Stimulated activated CD4-positive, alpha-beta T cell treated with anti-CD3 and anti-CD28 coated beads, Interleukin-1b, Interleukin-23, amount 100 ng/mL, for 1 hour (primary cell): ENCODE measurements around the gene ORC6.
"Not testable (repeated sequence)": the region's sequence is repeated elsewhere in the genome, so short reads cannot be mapped to it uniquely, and the experiment has no call there.

Source experiments
- DNase-seq, 2 donors: peaks; one replicate each; pipeline ENCODE4 v3.0.0-alpha.2; 2020; ENCODE audit warnings: low read depth in 2 of 2

ORC6 gene

GRCh38 chr16:46689365-46690280 is at the start of gene ORC6:
Gene ORC6, plus strand, starts transcription at chr16:46689659. Its CDS starts 47 bp downstream, at chr16:46689706.
- DNase-seq = peak; percentile 92 to 95

- no peak for DNase-seq
Measured at GRCh38 chr16:46648656-46649055, 40.8 kb upstream of the ORC6 start.

GRCh38 chr16:46649588-46650253 is 39.7 kb upstream of the ORC6 start:
- no peak for DNase-seq

DNA sequence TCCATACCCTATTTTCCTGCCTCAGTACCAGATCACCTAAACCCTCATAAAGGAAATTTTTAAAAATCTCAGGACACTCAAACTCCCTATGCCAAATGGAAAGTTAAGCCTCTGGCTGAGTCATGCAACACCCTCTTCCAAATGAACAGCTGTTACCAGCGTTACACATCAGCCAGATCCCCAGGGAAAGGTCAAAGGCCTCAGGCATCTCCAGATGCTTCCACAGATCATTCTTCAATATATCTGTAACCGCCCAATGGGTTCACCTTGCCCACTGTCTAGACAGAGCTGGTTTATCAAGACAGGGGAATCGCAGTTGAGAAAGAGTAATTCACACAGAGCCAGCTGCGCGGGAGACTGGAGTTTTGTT is 39.2 kb upstream of the ORC6 start:
- DNase-seq = no peak

- no peak for DNase-seq
Measured at GRCh38 chr16:46651305-46651704, 38.2 kb upstream of the ORC6 start.

GRCh38 chr16:46658925-46659324 is 30.5 kb upstream of the ORC6 start:
- no peak for DNase-seq

GRCh38 chr16:46662123-46662522 is 27.3 kb upstream of the ORC6 start:
- DNase-seq = no peak

- no peak for DNase-seq
Measured at GRCh38 chr16:46673320-46674013, 16.0 kb upstream of the ORC6 start.

- not testable (repeated sequence) for DNase-seq
Measured at GRCh38 chr16:46677943-46678342, 11.5 kb upstream of the ORC6 start.

DNA sequence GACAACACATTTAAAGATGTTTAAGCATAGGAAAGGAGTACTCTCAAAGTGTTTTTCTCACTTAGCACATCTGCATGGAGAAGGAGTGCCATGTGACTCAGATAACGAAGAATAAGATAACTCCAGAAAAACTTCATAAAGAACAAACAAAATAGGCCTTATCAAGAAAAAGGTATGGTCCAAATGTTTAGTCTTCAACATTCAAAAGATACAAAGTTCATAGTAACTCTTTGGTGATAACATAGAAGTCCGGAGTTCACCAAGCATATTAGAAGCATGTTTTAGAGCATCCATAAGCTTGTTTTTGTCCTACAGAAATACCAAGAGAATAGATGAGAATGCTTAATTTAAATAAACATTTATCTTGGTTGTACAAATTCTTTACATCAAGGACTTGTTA is 7.6 kb upstream of the ORC6 start:
- DNase-seq = not testable (repeated sequence)

DNA sequence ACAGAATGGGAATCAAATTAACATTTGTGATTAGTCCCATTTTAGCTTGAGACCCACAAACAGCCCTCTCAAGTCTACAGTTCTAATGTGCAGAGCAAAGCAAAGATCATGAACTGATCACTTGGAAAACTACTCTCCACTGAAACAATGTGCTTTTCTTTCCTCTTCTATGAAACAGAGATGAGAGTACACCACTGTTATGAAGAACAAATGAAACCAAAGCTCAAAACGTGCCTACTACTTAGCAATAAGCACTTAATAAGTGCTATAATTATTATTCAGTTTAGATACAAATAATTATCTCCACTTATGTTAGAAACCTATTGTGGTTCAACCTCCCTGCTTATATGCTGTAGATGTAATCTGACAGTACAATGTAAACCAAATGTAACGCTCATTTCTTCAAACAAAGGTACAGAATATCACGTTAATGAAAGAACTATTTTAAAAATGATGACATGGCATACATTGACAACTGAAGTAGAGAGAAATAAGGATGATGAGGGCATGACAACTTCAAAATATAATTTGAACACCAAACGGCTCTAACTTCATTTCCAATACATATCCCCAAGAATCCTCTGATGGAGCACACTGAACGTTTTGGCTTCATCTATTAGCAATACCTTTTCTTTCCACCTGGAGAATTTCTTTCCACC is 2.5 kb upstream of the ORC6 start:
- no peak for DNase-seq

DNA sequence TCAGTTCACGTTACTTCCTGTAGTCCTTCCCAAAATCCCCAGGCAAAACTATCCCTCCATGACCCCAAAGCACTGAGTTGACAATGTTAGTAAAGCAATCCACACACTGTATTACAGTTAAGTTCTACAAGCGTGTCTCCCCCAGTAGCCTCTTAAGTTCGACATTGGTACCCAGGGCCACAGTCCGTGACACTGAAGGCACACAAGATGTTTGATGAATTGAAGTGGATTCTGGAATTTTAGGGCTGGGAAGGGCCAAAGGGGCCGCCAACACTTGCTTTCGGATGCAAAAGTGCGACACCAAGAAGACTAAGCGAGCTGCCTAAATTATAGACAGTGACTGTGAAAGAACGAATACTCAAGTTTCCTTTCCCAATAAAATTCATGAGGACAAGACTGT is 2.0 kb upstream of the ORC6 start:
- no peak for DNase-seq

GRCh38 chr16:46688101-46688653 is 1.3 kb upstream of the ORC6 start:
- DNase-seq = no peak

DNA sequence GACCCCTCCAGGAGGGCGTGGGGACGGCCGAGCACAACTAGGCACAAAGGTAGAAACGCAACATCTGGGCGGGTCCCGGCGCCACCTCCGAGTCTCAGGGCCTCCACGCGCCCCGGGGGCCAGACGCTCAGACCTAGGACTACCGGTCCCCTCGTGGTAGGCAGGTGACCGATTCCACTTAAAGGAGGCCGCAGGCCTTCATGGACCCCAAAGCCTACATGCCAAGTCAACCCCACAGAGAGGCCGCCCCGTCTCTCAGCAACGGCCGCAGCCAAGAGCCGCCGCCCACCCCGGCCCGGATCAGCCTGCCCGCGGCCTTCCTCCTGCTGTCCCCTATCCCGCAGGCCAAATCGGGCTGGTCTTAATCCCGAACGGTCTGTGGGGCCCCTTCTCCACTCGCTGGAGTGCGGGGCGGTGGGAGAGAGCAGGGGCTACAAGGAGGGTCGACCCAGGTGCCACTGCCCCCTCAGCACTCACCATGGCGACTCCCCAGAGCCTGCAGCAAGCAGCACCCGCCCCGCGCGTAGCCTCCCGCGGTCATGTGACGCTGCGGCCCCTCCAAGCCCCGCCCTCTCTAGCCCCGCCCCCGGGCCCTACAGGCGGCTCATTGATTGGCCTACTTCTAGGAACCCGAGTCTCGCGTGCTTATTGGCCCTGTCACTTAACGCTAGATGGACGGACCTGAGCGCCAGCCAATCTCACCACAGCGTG is 650 bp upstream of the ORC6 start, which contains the start of gene VPS35:
Gene VPS35 (minus strand): TSS at position 525 of the 711 bp plus-strand sequence. CDS start 45 bp downstream, at position 480.
- DNase-seq = peak; percentile 99 to 100

DNA sequence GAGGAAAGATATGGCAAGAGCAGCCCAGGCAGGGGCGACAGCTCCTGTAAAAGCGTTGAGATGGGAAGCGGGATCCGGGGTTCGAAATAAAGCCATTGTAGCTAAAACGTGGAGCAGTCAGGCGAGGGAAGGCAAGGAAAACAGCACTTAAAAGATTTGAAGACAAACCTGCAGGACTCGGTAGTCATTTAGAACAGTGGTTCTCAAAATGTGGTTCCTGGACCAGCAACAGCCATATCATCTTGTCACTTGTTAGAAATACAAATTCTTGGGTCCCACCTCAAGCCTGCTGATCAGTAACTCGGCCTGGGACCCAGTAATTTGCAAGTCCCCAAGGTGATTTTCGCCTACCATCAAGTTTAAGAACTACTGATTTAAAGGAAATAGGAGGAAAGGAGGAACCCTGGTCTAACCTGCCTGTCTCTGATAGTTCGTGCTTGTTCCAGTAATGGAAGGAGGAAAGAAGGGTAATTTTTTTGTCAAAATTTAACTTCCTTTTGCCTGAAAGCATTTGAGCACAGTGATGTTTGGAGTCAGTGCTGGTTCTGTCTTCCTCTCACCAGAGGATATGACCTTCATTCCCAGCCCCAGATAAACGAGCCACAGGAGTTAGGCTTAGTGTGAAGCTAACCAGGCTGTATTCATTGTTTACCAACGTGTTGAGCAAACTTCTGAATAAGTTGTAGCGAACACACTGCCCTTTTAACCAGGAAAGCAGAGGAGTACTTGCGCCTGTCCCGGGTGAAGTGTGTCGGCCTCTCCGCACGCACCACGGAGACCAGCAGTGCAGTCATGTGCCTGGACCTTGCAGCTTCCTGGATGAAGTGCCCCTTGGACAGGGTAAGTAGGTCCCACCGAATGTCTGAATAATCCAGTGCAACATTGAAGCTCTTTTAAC is 1.1 kb downstream of the ORC6 start:
- no peak for DNase-seq

DNA sequence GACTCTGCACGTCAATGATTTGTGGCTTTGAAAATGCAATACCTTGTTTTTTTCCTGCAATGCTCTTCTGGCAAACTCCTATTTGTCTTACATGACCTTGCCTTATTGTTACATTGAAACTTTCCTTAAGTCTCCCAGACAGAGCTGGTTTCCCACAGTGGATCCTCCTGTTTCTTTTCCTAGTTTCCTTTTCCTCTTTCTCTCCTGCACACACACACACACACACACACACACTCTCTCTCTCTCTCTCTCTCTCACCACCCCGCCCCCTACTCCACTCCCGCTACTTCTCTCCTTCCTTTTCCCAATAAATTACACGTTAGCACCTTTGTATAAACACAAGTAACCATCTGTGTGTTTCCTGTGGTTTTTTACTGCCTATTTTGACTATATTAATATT is 2.3 kb downstream of the ORC6 start:
- no peak for DNase-seq

DNA sequence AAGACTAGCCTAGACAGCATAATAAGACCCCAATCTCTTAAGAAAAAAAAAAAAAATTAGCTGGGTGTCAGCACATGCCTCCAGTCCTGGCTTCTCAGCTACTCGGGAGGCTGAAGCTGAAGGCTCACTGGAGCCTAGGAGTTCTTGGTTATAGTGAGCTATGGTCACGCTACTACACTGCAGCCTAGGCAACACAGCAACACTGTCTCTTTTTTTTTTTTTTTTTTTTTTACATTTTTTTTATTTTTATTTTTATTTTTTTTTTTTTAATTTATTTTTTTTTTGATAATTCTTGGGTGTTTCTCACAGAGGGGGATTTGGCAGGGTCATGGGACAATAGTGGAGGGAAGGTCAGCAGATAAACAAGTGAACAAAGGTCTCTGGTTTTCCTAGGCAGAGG is 4.1 kb downstream of the ORC6 start:
- no peak for DNase-seq

- DNase-seq = no peak
Measured at GRCh38 chr16:46695937-46696336, 6.5 kb downstream of the ORC6 start.

DNA sequence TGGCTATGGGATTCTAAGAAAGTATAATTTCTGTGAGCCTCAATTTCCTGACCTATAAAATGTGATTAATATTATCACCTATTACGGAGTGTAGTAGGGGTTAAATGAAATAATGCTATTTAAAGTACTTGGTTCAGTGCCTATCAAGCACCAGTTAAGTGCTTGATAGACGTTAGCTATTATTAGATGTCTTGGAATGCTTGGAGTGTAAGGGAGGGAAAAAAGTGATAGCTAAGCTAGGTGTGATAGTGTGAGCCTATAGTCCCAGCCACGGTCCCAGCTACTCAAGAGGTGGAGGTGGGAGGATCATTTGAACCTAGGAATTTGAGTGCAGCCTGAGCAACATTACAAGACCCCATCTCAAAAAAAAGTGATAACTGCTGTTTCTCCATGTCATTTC is 7.5 kb downstream of the ORC6 start:
- DNase-seq = no peak

GRCh38 chr16:46700048-46700447 is 10.6 kb downstream of the ORC6 start:
- DNase-seq = no peak
